H9 (cell line): ENCODE data around the gene LRRC3B. TPM values are rescaled to one million over a fixed set of nuclear protein-coding genes. Genes with fewer than 3 reads are reported as not detected.
A peak's percentile ranks its signal among the peaks of the same experiment; 100 is the strongest.

Experiments
- DNase-seq: peaks from one replicate; pipeline ENCODE4 v3.0.0-alpha.2; 2017
- H2AFZ ChIP-seq: one replicate; pipeline ENCODE4 v1.6.1; 2013; ENCODE audit warnings: mild to moderate bottlenecking, low read length, control low read depth, moderate library complexity
- H2AK5ac ChIP-seq: 2 replicates; pipeline ENCODE4 v1.6.1; 2013; ENCODE audit warnings: low read length, control low read depth, mixed read lengths; ENCODE audit not compliant: insufficient read length
- H2BK120ac ChIP-seq: one replicate; pipeline ENCODE4 v1.6.1; 2013; ENCODE audit warnings: low read depth, mild to moderate bottlenecking, low read length, control low read depth, inconsistent platforms; ENCODE audit not compliant: poor library complexity, severe bottlenecking
- H2BK12ac ChIP-seq: 2 replicates; pipeline ENCODE4 v1.6.1; 2013; ENCODE audit warnings: low read length, control low read depth, mixed read lengths, low read depth; ENCODE audit not compliant: insufficient read length
- H2BK15ac ChIP-seq: 2 replicates; pipeline ENCODE4 v1.6.1; 2013; ENCODE audit warnings: low read depth, low read length, control low read depth
- H2BK20ac ChIP-seq: one replicate; pipeline ENCODE4 v1.6.1; 2013; ENCODE audit warnings: low read depth, mild to moderate bottlenecking, low read length, control low read depth, inconsistent platforms; ENCODE audit not compliant: poor library complexity, severe bottlenecking
- H2BK5ac ChIP-seq: 2 replicates; pipeline ENCODE4 v1.6.1; 2013; ENCODE audit warnings: low read length, control low read depth, mixed read lengths; ENCODE audit not compliant: insufficient read length
- H3K14ac ChIP-seq: 2 replicates; pipeline ENCODE4 v1.6.1; 2013; ENCODE audit warnings: low read length, control low read depth; ENCODE audit not compliant: insufficient read depth
- H3K18ac ChIP-seq: 2 replicates; pipeline ENCODE4 v1.6.1; 2013; ENCODE audit warnings: low read depth, mild to moderate bottlenecking, mixed read lengths, low read length, control low read depth; ENCODE audit not compliant: insufficient read length
- H3K23ac ChIP-seq: 2 replicates; pipeline ENCODE4 v1.6.1; 2013; ENCODE audit warnings: low read length, control low read depth, mixed read lengths, low read depth; ENCODE audit not compliant: insufficient read length
- H3K23me2 ChIP-seq: 2 replicates; pipeline ENCODE4 v1.6.1; 2013; ENCODE audit warnings: low read depth, mild to moderate bottlenecking, mixed read lengths, low read length, control low read depth; ENCODE audit not compliant: insufficient read length, poor library complexity, severe bottlenecking
- H3K27ac ChIP-seq: 2 replicates; pipeline ENCODE4 v1.5.1; 2013; ENCODE audit warnings: low read length, control low read depth, mixed read lengths, low read depth; ENCODE audit not compliant: insufficient read length
- H3K27me3 ChIP-seq: 2 replicates; pipeline ENCODE4 v1.6.1; 2013; ENCODE audit warnings: low read length, control low read depth, inconsistent platforms; ENCODE audit not compliant: insufficient read depth
- H3K4ac ChIP-seq: 2 replicates; pipeline ENCODE4 v1.6.1; 2013; ENCODE audit warnings: low read depth, mild to moderate bottlenecking, control low read depth, inconsistent platforms, low read length, moderate library complexity
- H3K4me1 ChIP-seq: 2 replicates; pipeline ENCODE4 v1.6.1; 2013; ENCODE audit warnings: low read length, control low read depth, inconsistent platforms; ENCODE audit not compliant: insufficient read depth
- H3K4me2 ChIP-seq: 2 replicates; pipeline ENCODE4 v1.6.1; 2013; ENCODE audit warnings: low read length, control low read depth, mixed read lengths; ENCODE audit not compliant: insufficient read length, insufficient read depth
- H3K56ac ChIP-seq: 2 replicates; pipeline ENCODE4 v1.6.1; 2013; ENCODE audit warnings: low read depth, mild to moderate bottlenecking, mixed read lengths, low read length, control low read depth; ENCODE audit not compliant: insufficient read length
- H3K79me1 ChIP-seq: 2 replicates; pipeline ENCODE4 v1.6.1; 2013; ENCODE audit warnings: low read depth, mild to moderate bottlenecking, moderate library complexity, low read length, control low read depth, inconsistent platforms; ENCODE audit not compliant: insufficient read depth, poor library complexity, severe bottlenecking
- H3K79me2 ChIP-seq: 2 replicates; pipeline ENCODE4 v1.6.1; 2013; ENCODE audit warnings: low read length, control low read depth, inconsistent platforms; ENCODE audit not compliant: insufficient read depth
- H3K9ac ChIP-seq: 2 replicates; pipeline ENCODE4 v1.6.1; 2013; ENCODE audit warnings: low read length, control low read depth, mixed read lengths; ENCODE audit not compliant: insufficient read length; ENCODE audit errors: extremely low read depth
- H3K9me3 ChIP-seq: one replicate; pipeline ENCODE4 v1.6.1; 2013; ENCODE audit warnings: low read depth, low read length, inconsistent platforms; ENCODE audit not compliant: control insufficient read depth
- H3T11ph ChIP-seq: one replicate; pipeline ENCODE4 v1.6.1; 2013; ENCODE audit warnings: mild to moderate bottlenecking, low read length, control low read depth, inconsistent platforms
- H4K20me1 ChIP-seq: one replicate; pipeline ENCODE4 v1.6.1; 2013; ENCODE audit not compliant: control insufficient read depth, insufficient read length, insufficient read depth
- H4K5ac ChIP-seq: 2 replicates; pipeline ENCODE4 v1.6.1; 2013; ENCODE audit warnings: low read depth, mild to moderate bottlenecking, mixed read lengths, low read length, control low read depth; ENCODE audit not compliant: insufficient read length
- H4K8ac ChIP-seq: replicated peaks from 2 replicates; pipeline ENCODE4 v1.6.1; 2013; ENCODE audit warnings: low read length, control low read depth, mixed read lengths, low read depth; ENCODE audit not compliant: insufficient read length
- H4K91ac ChIP-seq: 2 replicates; pipeline ENCODE4 v1.6.1; 2013; ENCODE audit warnings: low read depth, mild to moderate bottlenecking, moderate library complexity, mixed read lengths, low read length, control low read depth; ENCODE audit not compliant: insufficient read length
- H3K27ac Mint-ChIP-seq, 3 experiments: 2 replicates in 2 of 3; 3 replicates in 1 of 3; pipeline ENCODE4 v1.8.0; 2020 to 2021; ENCODE audit warnings: mixed read lengths in 3 of 3, mild to moderate bottlenecking in 1 of 3, moderate library complexity in 1 of 3
- H3K27me3 Mint-ChIP-seq: 2 replicates; pipeline ENCODE4 v1.8.0; 2021; ENCODE audit warnings: low read depth, mild to moderate bottlenecking, moderate library complexity, mixed read lengths
- H3K36me3 Mint-ChIP-seq, 3 experiments: 2 replicates in 2 of 3; 3 replicates in 1 of 3; pipeline ENCODE4 v1.8.0; 2020 to 2021; ENCODE audit warnings: low read depth in 3 of 3, mixed read lengths in 3 of 3; ENCODE audit not compliant: insufficient read depth in 1 of 3
- H3K4me1 Mint-ChIP-seq, 2 experiments: 2 replicates each; pipeline ENCODE4 v1.8.0; 2020; ENCODE audit warnings: mixed read lengths in 2 of 2
- H3K4me3 Mint-ChIP-seq, 2 experiments: 2 replicates in 1 of 2; 3 replicates in 1 of 2; pipeline ENCODE4 v1.8.0; 2020 to 2021; ENCODE audit warnings: mild to moderate bottlenecking in 2 of 2, mixed read lengths in 2 of 2, moderate library complexity in 1 of 2
- H3K9me3 Mint-ChIP-seq, 2 experiments: 2 replicates in 1 of 2; 3 replicates in 1 of 2; pipeline ENCODE4 v1.8.0; 2020; ENCODE audit warnings: mild to moderate bottlenecking in 2 of 2, mixed read lengths in 2 of 2, moderate library complexity in 1 of 2
- WGBS: extraction: QIAGEN DNeasy Blood & Tissue Kit; methylation state at CpG from one replicate; pipeline ENCODE4 v1.1.7; 2013; ENCODE audit warnings: missing lambda C conversion rate, low lambda C conversion rate, mixed read lengths; ENCODE audit not compliant: insufficient read length; ENCODE audit errors: extremely low coverage; 5-methylcytosine and 5-hydroxymethylcytosine counted together
- total RNA-seq: library from RNA; stranded (reverse); gene quantifications from 2 replicates; pipeline ENCODE4 v1.2.1, GENCODE V29; 2021
- TF ChIP-seq, protein P1 (sequence below): fragments of 200-600 bp; sonication (generic); conservative IDR thresholded peaks from 3 replicates; pipeline ENCODE4 v1.8.0; 2021; ENCODE audit warnings: antibody characterized with exemption, mild to moderate bottlenecking

The LRRC3B gene
- total RNA-seq, 1 experiment from 2014 or later, result 0.35 TPM

DNA sequence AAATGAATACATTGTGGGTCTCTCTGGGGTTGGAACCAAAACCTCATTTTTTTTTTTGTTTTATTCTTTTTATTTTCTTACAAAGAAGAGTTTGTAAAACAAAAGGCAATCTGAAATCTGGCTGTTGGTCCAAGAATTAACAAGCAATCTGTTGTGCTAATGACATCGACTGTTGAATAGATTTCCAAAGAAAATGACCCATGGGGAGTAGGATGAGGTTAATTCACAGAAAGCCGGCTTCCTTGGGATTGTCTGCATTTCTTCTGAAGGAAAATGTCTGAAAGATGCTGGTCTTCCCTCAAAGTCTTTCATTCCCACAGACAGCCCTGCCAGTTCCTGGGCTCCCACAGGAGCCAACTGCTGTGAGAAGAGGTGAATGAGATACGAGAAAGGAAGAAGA, 92.9 kb downstream of the LRRC3B start:
- TF ChIP-seq, protein P1, sequence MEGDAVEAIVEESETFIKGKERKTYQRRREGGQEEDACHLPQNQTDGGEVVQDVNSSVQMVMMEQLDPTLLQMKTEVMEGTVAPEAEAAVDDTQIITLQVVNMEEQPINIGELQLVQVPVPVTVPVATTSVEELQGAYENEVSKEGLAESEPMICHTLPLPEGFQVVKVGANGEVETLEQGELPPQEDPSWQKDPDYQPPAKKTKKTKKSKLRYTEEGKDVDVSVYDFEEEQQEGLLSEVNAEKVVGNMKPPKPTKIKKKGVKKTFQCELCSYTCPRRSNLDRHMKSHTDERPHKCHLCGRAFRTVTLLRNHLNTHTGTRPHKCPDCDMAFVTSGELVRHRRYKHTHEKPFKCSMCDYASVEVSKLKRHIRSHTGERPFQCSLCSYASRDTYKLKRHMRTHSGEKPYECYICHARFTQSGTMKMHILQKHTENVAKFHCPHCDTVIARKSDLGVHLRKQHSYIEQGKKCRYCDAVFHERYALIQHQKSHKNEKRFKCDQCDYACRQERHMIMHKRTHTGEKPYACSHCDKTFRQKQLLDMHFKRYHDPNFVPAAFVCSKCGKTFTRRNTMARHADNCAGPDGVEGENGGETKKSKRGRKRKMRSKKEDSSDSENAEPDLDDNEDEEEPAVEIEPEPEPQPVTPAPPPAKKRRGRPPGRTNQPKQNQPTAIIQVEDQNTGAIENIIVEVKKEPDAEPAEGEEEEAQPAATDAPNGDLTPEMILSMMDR, result no peak
- Histone ChIP-seq H3K14ac (no peak overlapping the region), H3K23ac (no peak overlapping the region), H2BK5ac (no peak overlapping the region), H2BK12ac (no peak overlapping the region), H4K8ac (no peak overlapping the region), H3K23me2 (no peaks in the 10 kb centered on the region), H4K20me1 (no peaks in the 10 kb centered on the region), H3T11ph (no peak overlapping the region), H3K27ac (no peak overlapping the region), H2AFZ (no peak overlapping the region), H3K4ac (no peak overlapping the region), H3K9me3 (no peaks in the 10 kb centered on the region), H3K79me2 (no peaks in the 10 kb centered on the region), H4K91ac (no peak overlapping the region), H3K4me1 (no peaks in the 10 kb centered on the region), H3K56ac (no peak overlapping the region), H3K4me2 (no peak overlapping the region), H3K9ac (no peak overlapping the region), H2BK120ac (no peak overlapping the region), H3K18ac (no peak overlapping the region), H3K79me1 (no peaks in the 10 kb centered on the region), H2AK5ac (no peak overlapping the region), H4K5ac (no peak overlapping the region), H2BK20ac (no peak overlapping the region), H3K27me3 (no peaks in the 10 kb centered on the region), H2BK15ac (no peak overlapping the region)
- DNase-seq, result no peak
- no peaks in the 10 kb centered on the region; the same call in 1 of the 2 replicates for H3K27me3 Mint-ChIP-seq
- H3K27ac Mint-ChIP-seq, result peak overlapping the region in 1 of 3 experiments; percentile 40; a peak in 1 of 7 replicates
- H3K9me3 Mint-ChIP-seq, result peaks cover 6 to 12% of the 10 kb centered on the region in 2 experiments; a peak in 4 of 5 replicates
- H3K36me3 Mint-ChIP-seq, result peaks cover 2 to 15% (median 14%) of the 10 kb centered on the region in 3 experiments; a peak in 6 of 7 replicates
- no peak overlapping the region for H3K4me3 Mint-ChIP-seq
- peaks cover 16 to 20% of the 10 kb centered on the region in 2 experiments for H3K4me1 Mint-ChIP-seq
- no CpG with 5 or more reads among the region's 3 CpGs for WGBS
